WTC11 (cell line): ENCODE data around the gene ENAM. TPM values are rescaled to one million over a fixed set of nuclear protein-coding genes. Genes with fewer than 3 reads are reported as not detected.

Experiments used
- ATAC-seq: fragments of 200-7000 bp; cut with Tn5 transposase; 2 replicates; pipeline ENCODE4 v1.10.0; 2021; ENCODE audit warnings: mild to moderate bottlenecking, moderate library complexity
- CTCF ChIA-PET: fragments of 300-600 bp; sonication (Branson Sonifier 250); formaldehyde crosslinking; loops from one replicate; lab custom pipeline; 2021; ENCODE audit warnings: antibody characterized with exemption; lab: Charles Lee
- POLR2A ChIA-PET: fragments of 350-600 bp; sonication (Branson Sonifier 250); formaldehyde crosslinking; loops from one replicate; lab custom pipeline; 2021; ENCODE audit warnings: antibody characterized with exemption; lab: Charles Lee
- DNase-seq: peaks from one replicate; pipeline ENCODE4 v3.0.0; 2021; ENCODE audit warnings: low spot score
- H3K27ac Mint-ChIP-seq: 2 replicates; pipeline ENCODE4 v1.8.0; 2021; ENCODE audit warnings: mixed read lengths
- H3K27me3 Mint-ChIP-seq: 2 replicates; pipeline ENCODE4 v1.8.0; 2021; ENCODE audit warnings: low read depth, mild to moderate bottlenecking, moderate library complexity, mixed read lengths
- H3K36me3 Mint-ChIP-seq: 2 replicates; pipeline ENCODE4 v1.8.0; 2021; ENCODE audit warnings: mixed read lengths
- H3K4me1 Mint-ChIP-seq: 2 replicates; pipeline ENCODE4 v1.8.0; 2022; ENCODE audit warnings: mixed read lengths
- H3K4me3 Mint-ChIP-seq: 2 replicates; pipeline ENCODE4 v1.8.0; 2021; ENCODE audit warnings: mild to moderate bottlenecking, moderate library complexity, mixed read lengths
- H3K9me3 Mint-ChIP-seq: 2 replicates; pipeline ENCODE4 v1.8.0; 2021; ENCODE audit warnings: mixed read lengths
- AFF4 ChIP-seq: sonication (generic); formaldehyde crosslinking; IDR thresholded peaks from 2 replicates; pipeline ENCODE4 v1.8.1; 2023; ENCODE audit warnings: mild to moderate bottlenecking, missing genetic modification reagents, borderline replicate concordance
- E2F5 ChIP-seq: sonication (generic); formaldehyde crosslinking; IDR thresholded peaks from 2 replicates; pipeline ENCODE4 v1.8.1; 2022; ENCODE audit warnings: mild to moderate bottlenecking, moderate library complexity, missing genetic modification reagents
- ESRRA ChIP-seq: sonication (generic); formaldehyde crosslinking; IDR thresholded peaks from 2 replicates; pipeline ENCODE4 v1.8.1; 2022; ENCODE audit warnings: mild to moderate bottlenecking, missing genetic modification reagents, borderline replicate concordance
- FOXJ3 ChIP-seq: sonication (generic); formaldehyde crosslinking; IDR thresholded peaks from 2 replicates; pipeline ENCODE4 v1.9.0; 2021; ENCODE audit warnings: missing genetic modification reagents, mild to moderate bottlenecking, borderline replicate concordance
- GRHL2 ChIP-seq: fragments of 250-450 bp; sonication (Bioruptor Pico); IDR thresholded peaks from 2 replicates; pipeline ENCODE4 v1.8.0; 2022; ENCODE audit warnings: mild to moderate bottlenecking, moderate library complexity; ENCODE audit not compliant: insufficient replicate concordance, severe bottlenecking
- IRF2 ChIP-seq: sonication (generic); formaldehyde crosslinking; IDR thresholded peaks from 2 replicates; pipeline ENCODE4 v1.8.0; 2022; ENCODE audit warnings: low read depth, missing genetic modification reagents, borderline replicate concordance
- MXD4 ChIP-seq: fragments of 250-450 bp; sonication (Bioruptor Pico); IDR thresholded peaks from 2 replicates; pipeline ENCODE4 v1.8.0; 2021; ENCODE audit warnings: mild to moderate bottlenecking, moderate library complexity, borderline replicate concordance
- TCF7 ChIP-seq: sonication (generic); formaldehyde crosslinking; IDR thresholded peaks from 2 replicates; pipeline ENCODE4 v1.8.0; 2022; ENCODE audit warnings: mild to moderate bottlenecking, low read depth, missing genetic modification reagents, moderate library complexity
- TEAD1 ChIP-seq: sonication (generic); formaldehyde crosslinking; IDR thresholded peaks from 2 replicates; pipeline ENCODE4 v1.8.0; 2022; ENCODE audit warnings: mild to moderate bottlenecking, missing genetic modification reagents
- ZNF219 ChIP-seq: sonication (generic); formaldehyde crosslinking; IDR thresholded peaks from 2 replicates; pipeline ENCODE4 v1.8.0; 2023; ENCODE audit warnings: missing genetic modification reagents, mild to moderate bottlenecking, borderline replicate concordance
- ZNF396 ChIP-seq: fragments of 250-450 bp; sonication (Bioruptor Pico); IDR thresholded peaks from 2 replicates; pipeline ENCODE4 v1.8.0; 2021; ENCODE audit warnings: mild to moderate bottlenecking, moderate library complexity, borderline replicate concordance
- total RNA-seq: library from RNA; stranded (reverse); gene quantifications from 3 replicates; pipeline ENCODE4 v1.2.3, GENCODE V29; 2021
- TF ChIP-seq, protein P1 (sequence below): fragments of 250-450 bp; sonication (Bioruptor Pico); IDR thresholded peaks from 2 replicates; pipeline ENCODE4 v1.9.0; 2021; ENCODE audit warnings: mild to moderate bottlenecking, borderline replicate concordance
- TF ChIP-seq, protein P2 (sequence below): fragments of 200-600 bp; IDR thresholded peaks from 2 replicates; pipeline ENCODE4 v1.8.0; 2022; ENCODE audit warnings: antibody characterized with exemption
- TF ChIP-seq, protein P3 (sequence below): sonication (generic); formaldehyde crosslinking; IDR thresholded peaks from 2 replicates; pipeline ENCODE4 v1.8.1; 2023; ENCODE audit warnings: mild to moderate bottlenecking, missing genetic modification reagents

ENAM gene
- total RNA-seq, 1 experiment from 2014 or later, result not detected

- no peak overlapping the region for H3K27ac Mint-ChIP-seq
- no peak for TF ChIP-seq TEAD1 (CRISPR knock-in tag)
- TF ChIP-seq, protein P1, sequence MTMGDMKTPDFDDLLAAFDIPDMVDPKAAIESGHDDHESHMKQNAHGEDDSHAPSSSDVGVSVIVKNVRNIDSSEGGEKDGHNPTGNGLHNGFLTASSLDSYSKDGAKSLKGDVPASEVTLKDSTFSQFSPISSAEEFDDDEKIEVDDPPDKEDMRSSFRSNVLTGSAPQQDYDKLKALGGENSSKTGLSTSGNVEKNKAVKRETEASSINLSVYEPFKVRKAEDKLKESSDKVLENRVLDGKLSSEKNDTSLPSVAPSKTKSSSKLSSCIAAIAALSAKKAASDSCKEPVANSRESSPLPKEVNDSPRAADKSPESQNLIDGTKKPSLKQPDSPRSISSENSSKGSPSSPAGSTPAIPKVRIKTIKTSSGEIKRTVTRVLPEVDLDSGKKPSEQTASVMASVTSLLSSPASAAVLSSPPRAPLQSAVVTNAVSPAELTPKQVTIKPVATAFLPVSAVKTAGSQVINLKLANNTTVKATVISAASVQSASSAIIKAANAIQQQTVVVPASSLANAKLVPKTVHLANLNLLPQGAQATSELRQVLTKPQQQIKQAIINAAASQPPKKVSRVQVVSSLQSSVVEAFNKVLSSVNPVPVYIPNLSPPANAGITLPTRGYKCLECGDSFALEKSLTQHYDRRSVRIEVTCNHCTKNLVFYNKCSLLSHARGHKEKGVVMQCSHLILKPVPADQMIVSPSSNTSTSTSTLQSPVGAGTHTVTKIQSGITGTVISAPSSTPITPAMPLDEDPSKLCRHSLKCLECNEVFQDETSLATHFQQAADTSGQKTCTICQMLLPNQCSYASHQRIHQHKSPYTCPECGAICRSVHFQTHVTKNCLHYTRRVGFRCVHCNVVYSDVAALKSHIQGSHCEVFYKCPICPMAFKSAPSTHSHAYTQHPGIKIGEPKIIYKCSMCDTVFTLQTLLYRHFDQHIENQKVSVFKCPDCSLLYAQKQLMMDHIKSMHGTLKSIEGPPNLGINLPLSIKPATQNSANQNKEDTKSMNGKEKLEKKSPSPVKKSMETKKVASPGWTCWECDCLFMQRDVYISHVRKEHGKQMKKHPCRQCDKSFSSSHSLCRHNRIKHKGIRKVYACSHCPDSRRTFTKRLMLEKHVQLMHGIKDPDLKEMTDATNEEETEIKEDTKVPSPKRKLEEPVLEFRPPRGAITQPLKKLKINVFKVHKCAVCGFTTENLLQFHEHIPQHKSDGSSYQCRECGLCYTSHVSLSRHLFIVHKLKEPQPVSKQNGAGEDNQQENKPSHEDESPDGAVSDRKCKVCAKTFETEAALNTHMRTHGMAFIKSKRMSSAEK, result no peak
- TF ChIP-seq IRF2 (CRISPR knock-in tag), result no peak
- no peak for TF ChIP-seq TCF7
- no peak for TF ChIP-seq ESRRA (CRISPR knock-in tag)
- no peak for TF ChIP-seq GRHL2 (CRISPR knock-in tag)
- H3K4me1 Mint-ChIP-seq, result peaks cover 2% of the 10 kb centered on the region; the same call in 1 of the 2 replicates
- POLR2A ChIA-PET, result no interaction called here
- H3K27me3 Mint-ChIP-seq, result no peaks in the 10 kb centered on the region
- no peaks in the 10 kb centered on the region for H3K9me3 Mint-ChIP-seq
- no peak overlapping the region for H3K4me3 Mint-ChIP-seq
- H3K36me3 Mint-ChIP-seq, result no peaks in the 10 kb centered on the region
- no peak for ATAC-seq
- CTCF ChIA-PET, result interaction anchor here (0.7 kb wide), 1 partner anchor 52 kb away, joined by 3 read pairs; no protein-coding TSS in a partner anchor
- DNase-seq, result no peak
Measured at GRCh38 chr4:70600305-70600704, 28.2 kb upstream of the ENAM start.

DNA sequence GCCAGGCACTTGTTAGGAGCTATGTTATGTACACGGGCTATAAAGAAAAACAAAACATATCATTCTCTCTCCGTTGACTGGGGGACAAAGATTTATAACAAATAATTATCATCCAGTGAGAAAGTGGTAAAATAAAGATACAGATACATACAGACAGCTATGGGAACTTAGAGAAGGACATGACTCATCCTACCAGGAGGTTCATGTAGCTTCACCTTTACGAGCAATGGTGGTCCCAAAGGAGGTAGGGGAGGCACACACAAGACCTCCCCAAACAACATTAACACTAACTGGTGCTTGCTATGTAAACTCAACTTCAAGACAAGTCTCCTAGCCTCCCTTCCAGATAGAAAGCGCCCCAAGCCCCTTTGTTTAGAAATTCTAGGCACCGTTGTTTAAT is 27.6 kb upstream of the ENAM start:
- ChIA-PET CTCF (interaction anchor here (0.6 to 1.0 kb wide), 5 partner anchors 51 to 356 kb away, joined by 3 read pairs; no protein-coding TSS in a partner anchor), POLR2A (no interaction called here)
- ATAC-seq, result no peak

GRCh38 chr4:70601422-70602039 is 27.0 kb upstream of the ENAM start:
- ATAC-seq, result peak; percentile 99
- Mint-ChIP-seq H3K4me1 (peaks cover 2% of the 10 kb centered on the region; the same call in 1 of the 2 replicates), H3K27me3 (no peaks in the 10 kb centered on the region), H3K36me3 (no peaks in the 10 kb centered on the region), H3K9me3 (no peaks in the 10 kb centered on the region)
- DNase-seq, result peak; percentile 73
- POLR2A ChIA-PET, result no interaction called here
- TF ChIP-seq AFF4 (CRISPR knock-in tag), result no peak
- TF ChIP-seq, protein P2, sequence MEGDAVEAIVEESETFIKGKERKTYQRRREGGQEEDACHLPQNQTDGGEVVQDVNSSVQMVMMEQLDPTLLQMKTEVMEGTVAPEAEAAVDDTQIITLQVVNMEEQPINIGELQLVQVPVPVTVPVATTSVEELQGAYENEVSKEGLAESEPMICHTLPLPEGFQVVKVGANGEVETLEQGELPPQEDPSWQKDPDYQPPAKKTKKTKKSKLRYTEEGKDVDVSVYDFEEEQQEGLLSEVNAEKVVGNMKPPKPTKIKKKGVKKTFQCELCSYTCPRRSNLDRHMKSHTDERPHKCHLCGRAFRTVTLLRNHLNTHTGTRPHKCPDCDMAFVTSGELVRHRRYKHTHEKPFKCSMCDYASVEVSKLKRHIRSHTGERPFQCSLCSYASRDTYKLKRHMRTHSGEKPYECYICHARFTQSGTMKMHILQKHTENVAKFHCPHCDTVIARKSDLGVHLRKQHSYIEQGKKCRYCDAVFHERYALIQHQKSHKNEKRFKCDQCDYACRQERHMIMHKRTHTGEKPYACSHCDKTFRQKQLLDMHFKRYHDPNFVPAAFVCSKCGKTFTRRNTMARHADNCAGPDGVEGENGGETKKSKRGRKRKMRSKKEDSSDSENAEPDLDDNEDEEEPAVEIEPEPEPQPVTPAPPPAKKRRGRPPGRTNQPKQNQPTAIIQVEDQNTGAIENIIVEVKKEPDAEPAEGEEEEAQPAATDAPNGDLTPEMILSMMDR, result peak; percentile 44; the same call in 1 of the 2 replicates
- TF ChIP-seq, all 79 proteins: peak for 1
- Mint-ChIP-seq H3K27ac (no peak overlapping the region), H3K4me3 (no peak overlapping the region)
- CTCF ChIA-PET, result interaction anchor here (0.6 to 1.6 kb wide), 7 partner anchors 12 to 355 kb away, joined by 3 to 6 read pairs (median 3); no protein-coding TSS in a partner anchor

More for the DNA sequence above, 27.6 kb upstream of the ENAM start:
- Mint-ChIP-seq H3K4me3 (no peak overlapping the region), H3K36me3 (no peaks in the 10 kb centered on the region), H3K9me3 (no peaks in the 10 kb centered on the region), H3K27ac (no peak overlapping the region), H3K4me1 (peaks cover 2% of the 10 kb centered on the region; the same call in 1 of the 2 replicates), H3K27me3 (no peaks in the 10 kb centered on the region)
- TF ChIP-seq MXD4 (CRISPR knock-in tag), result no peak
- TF ChIP-seq IRF2 (CRISPR knock-in tag), result no peak
- TF ChIP-seq FOXJ3 (CRISPR knock-in tag), result no peak
- no peak for TF ChIP-seq ZNF396 (CRISPR knock-in tag)
- TF ChIP-seq, protein P3, sequence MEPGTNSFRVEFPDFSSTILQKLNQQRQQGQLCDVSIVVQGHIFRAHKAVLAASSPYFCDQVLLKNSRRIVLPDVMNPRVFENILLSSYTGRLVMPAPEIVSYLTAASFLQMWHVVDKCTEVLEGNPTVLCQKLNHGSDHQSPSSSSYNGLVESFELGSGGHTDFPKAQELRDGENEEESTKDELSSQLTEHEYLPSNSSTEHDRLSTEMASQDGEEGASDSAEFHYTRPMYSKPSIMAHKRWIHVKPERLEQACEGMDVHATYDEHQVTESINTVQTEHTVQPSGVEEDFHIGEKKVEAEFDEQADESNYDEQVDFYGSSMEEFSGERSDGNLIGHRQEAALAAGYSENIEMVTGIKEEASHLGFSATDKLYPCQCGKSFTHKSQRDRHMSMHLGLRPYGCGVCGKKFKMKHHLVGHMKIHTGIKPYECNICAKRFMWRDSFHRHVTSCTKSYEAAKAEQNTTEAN (CRISPR knock-in tag), result no peak
- no peak for TF ChIP-seq E2F5 (CRISPR knock-in tag)
- TF ChIP-seq ZNF219, result no peak
- DNase-seq, result no peak
